Pancreas (tissue), 10 donors: ENCODE data around the gene ZFR2. TPM values are rescaled to one million over a fixed set of nuclear protein-coding genes. Genes with fewer than 3 reads are reported as not detected.
A peak's percentile ranks its signal among the peaks of the same experiment; 100 is the strongest.

Experiments used
- ATAC-seq, 4 donors: fragments of 200-7000 bp; cut with Tn5 transposase; one replicate each; pipeline versions ENCODE4 v1.8.0 to v1.9.1; 2020; ENCODE audit warnings: mild to moderate bottlenecking in 4 of 4, moderate library complexity in 4 of 4
- DNase-seq, 6 donors: peaks; one replicate each; pipeline ENCODE4 v3.0.0-alpha.2; 2020
- FAIRE-seq: peaks from 2 replicates; lab custom pipeline; 2012; peaks lifted over from hg19 to GRCh38; lab: Jason Lieb, UNC
- H3K27ac ChIP-seq, 4 donors: fragments of 200-600 bp; sonication (generic); 1 replicate in 3 of 4; 2 replicates in 1 of 4; pipeline versions ENCODE4 v1.5.0 to v1.8.0; 2020
- H3K27me3 ChIP-seq, 4 donors: fragments of 200-600 bp; one replicate each; pipeline ENCODE4 v1.8.0; 2021
- H3K36me3 ChIP-seq, 3 donors: fragments of 200-600 bp; sonication (generic) in 1 of 3; one replicate each; pipeline versions ENCODE4 v1.5.0 to v1.8.0; 2020 to 2021
- H3K4me1 ChIP-seq, 3 donors: fragments of 200-600 bp; one replicate each; pipeline ENCODE4 v1.8.0; 2021
- H3K4me3 ChIP-seq, 4 donors: fragments of 200-600 bp; sonication (generic) in 2 of 4; one replicate each; pipeline versions ENCODE4 v1.5.0 to v1.8.0; 2020 to 2021
- H3K9me3 ChIP-seq, 4 donors: fragments of 200-600 bp; one replicate each; pipeline ENCODE4 v1.8.0; 2021
- WGBS, 2 donors: extraction: QIAGEN DNeasy Blood & Tissue Kit; methylation state at CpG; one replicate each; pipeline ENCODE4 v1.1.7; 2013; 5-methylcytosine and 5-hydroxymethylcytosine counted together
- intact Hi-C, 3 donors: fragments of 100-400 bp; cut with DNase I; formaldehyde crosslinking; loops; one replicate each; pipeline versions ENCODE4 v1.11.1 to v1.14.2; 2022
- polyA plus RNA-seq, 2 donors: library from polyadenylated mRNA; stranded (reverse); fragments of 200-250 nt; gene quantifications; one replicate each; pipeline ENCODE4 v1.2.3, GENCODE V29; 2013
- total RNA-seq, 6 donors: library from RNA; stranded (reverse); fragmentation: NEBNext Ultra II Directional in 4 of 6; extraction: Animal tissue kit (Norgen Biotek cat#: 25700) in 4 of 6; gene quantifications; one replicate each; pipeline versions ENCODE4 v1.2.1 to v1.2.4, GENCODE V29; 2021 to 2023
- TF ChIP-seq, protein P1 (sequence below), 4 donors: fragments of 200-600 bp; sonication (generic) in 3 of 4; IDR thresholded peaks; one replicate each; pipeline versions ENCODE4 v1.5.0 to v1.8.0; 2021; ENCODE audit warnings: antibody characterized with exemption in 4 of 4
- donor health status: healthy with polysubstance abuse.
- donor health status: DM: no; HTN: no; CAD: no; lungs with moderate emphysema.
- donor health status: DM: no; HTN: no; CAD: no.
- donor health status: control.
- donor health status: control.
- donor health status: Bipolar disorder and iron deficiency.
- donor health status: DM: yes; HTN: yes; CAD: no.
- donor health status: DM: no; HTN: no; CAD: no.
- donor health status: DM: no; HTN: no; CAD: no.
- donor health status: DM: yes; HTN: yes; CAD: no.

ZFR2 gene
- total and polyA plus RNA-seq, 8 donors: 0.06 to 3.1 (median 0.34) TPM; not detected in 2

- FAIRE-seq: no peak
- TF ChIP-seq, protein P1, sequence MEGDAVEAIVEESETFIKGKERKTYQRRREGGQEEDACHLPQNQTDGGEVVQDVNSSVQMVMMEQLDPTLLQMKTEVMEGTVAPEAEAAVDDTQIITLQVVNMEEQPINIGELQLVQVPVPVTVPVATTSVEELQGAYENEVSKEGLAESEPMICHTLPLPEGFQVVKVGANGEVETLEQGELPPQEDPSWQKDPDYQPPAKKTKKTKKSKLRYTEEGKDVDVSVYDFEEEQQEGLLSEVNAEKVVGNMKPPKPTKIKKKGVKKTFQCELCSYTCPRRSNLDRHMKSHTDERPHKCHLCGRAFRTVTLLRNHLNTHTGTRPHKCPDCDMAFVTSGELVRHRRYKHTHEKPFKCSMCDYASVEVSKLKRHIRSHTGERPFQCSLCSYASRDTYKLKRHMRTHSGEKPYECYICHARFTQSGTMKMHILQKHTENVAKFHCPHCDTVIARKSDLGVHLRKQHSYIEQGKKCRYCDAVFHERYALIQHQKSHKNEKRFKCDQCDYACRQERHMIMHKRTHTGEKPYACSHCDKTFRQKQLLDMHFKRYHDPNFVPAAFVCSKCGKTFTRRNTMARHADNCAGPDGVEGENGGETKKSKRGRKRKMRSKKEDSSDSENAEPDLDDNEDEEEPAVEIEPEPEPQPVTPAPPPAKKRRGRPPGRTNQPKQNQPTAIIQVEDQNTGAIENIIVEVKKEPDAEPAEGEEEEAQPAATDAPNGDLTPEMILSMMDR (IDR thresholded peaks at IDR 0.05): no peak
- Histone ChIP-seq H3K36me3 (no peaks in the 10 kb centered on the region), H3K4me1 (no peaks in the 10 kb centered on the region), H3K27ac (no peak overlapping the region), H3K4me3 (no peak overlapping the region), H3K9me3 (no peaks in the 10 kb centered on the region), H3K27me3 (no peaks in the 10 kb centered on the region)
- no peak for DNase-seq
- WGBS, 2 donors: 72 to 75% methylated on average over 12 of the region's 12 CpGs
- ATAC-seq: peak in 2 of 4 donors; percentile 52 to 55
- intact Hi-C loops: no loop called here
Observed at GRCh38 chr19:3857449-3858003, 11.3 kb downstream of the ZFR2 start.

DNA sequence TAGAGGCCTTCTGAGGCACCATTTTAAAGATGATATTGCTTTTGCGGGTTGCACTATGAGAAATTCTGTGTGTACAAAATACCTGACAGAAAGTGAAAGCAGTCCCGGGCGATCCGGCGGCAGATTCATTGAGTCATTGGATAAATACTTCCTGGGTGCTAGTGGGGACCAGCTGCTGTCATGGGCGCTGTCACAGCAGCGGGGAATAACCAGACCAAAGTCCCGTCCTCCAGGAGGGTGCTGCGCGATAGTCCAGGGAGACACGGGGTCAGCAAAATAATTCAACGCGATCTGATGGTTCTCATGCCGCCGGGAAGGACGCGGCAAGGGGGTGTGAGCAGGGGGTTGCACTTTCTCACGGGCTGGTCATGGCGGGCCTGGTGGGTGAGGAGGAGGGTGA lies 13.5 kb downstream of the ZFR2 start:
- no peaks in the 10 kb centered on the region for H3K36me3 ChIP-seq
- H3K4me1 ChIP-seq: no peaks in the 10 kb centered on the region
- no peak overlapping the region for H3K4me3 ChIP-seq
- DNase-seq (no peak), ATAC-seq (no peak), FAIRE-seq (no peak)
- H3K27me3 ChIP-seq: no peaks in the 10 kb centered on the region
- TF ChIP-seq, protein P1 (IDR thresholded peaks at IDR 0.05): no peak
- intact Hi-C loops: no loop called here
- no peaks in the 10 kb centered on the region for H3K9me3 ChIP-seq
- WGBS, 2 donors: 81 to 86% methylated on average over 19 of the region's 19 CpGs
- no peak overlapping the region for H3K27ac ChIP-seq

DNA sequence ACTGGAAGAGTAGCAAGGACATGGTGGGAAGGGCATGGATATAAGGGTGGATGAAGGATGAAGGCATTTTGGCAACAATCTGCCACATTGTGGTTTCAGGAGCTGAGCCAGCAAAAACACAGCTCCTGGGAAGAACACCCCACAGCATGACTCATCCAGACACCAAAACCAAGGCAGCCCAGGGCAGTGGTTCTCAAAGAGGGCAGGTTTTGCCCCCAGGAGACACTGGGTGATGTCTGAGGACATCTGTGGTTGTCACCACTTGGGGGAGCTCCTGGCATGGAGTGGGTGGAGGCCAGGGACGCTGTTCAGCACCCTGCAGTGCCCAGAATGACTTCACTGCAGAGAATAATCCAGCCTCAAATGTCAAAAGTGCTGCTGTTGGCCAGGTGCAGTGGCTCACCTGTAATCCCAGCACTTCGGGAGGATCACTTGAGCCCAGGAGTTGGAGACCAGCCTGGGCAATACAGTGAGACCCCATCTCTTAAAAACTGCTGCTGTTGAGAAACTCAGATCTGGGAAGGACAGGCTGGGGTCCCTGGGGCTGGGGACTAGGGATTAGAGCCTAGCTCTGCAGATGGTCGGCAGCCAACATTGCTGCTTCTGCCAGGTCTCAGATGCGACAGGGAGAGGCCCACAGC lies 16.1 kb downstream of the ZFR2 start:
- H3K27me3 ChIP-seq: no peaks in the 10 kb centered on the region
- no peak overlapping the region for H3K27ac ChIP-seq
- FAIRE-seq (no peak), DNase-seq (no peak), ATAC-seq (peak in 1 of 4 donors; percentile 59)
- H3K36me3 ChIP-seq: no peaks in the 10 kb centered on the region
- H3K4me3 ChIP-seq: no peak overlapping the region
- TF ChIP-seq, protein P1 (IDR thresholded peaks at IDR 0.05): no peak
- 56 to 76% methylated on average over 4 of the region's 4 CpGs for WGBS, 2 donors
- no peaks in the 10 kb centered on the region for H3K9me3 ChIP-seq
- H3K4me1 ChIP-seq: no peaks in the 10 kb centered on the region
- intact Hi-C loops: no loop called here

DNA sequence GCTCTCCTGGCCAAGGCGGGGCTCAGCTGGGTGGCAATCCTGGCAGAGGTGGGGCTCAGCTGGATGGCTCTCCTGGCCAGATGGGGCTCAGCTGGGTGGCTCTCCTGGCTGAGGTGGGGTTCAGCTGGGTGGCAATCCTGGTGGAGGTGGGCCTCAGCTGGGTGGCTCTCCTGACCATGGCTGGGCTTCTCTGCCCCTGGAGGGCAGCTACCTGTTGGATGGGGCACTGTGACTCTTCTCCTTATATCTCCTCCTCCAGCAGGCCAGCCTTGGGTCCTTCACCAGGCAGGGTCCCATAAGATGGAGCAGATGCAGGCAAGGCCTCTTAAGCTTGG lies 16.7 kb downstream of the ZFR2 start:
- no peak for FAIRE-seq
- Histone ChIP-seq H3K36me3 (no peaks in the 10 kb centered on the region), H3K4me1 (no peaks in the 10 kb centered on the region), H3K27me3 (no peaks in the 10 kb centered on the region), H3K4me3 (no peak overlapping the region), H3K27ac (no peak overlapping the region), H3K9me3 (no peaks in the 10 kb centered on the region)
- no peak for ATAC-seq
- TF ChIP-seq, protein P1 (IDR thresholded peaks at IDR 0.05): no peak
- 91 to 94% methylated on average over 1 of the region's 1 CpG for WGBS, 2 donors
- intact Hi-C loops: no loop called here
- no peak for DNase-seq
